ENCODE data around the gene WBP4.

WBP4 gene

GRCh38 chr13:41049480-41050440 lies 11.5 kb upstream of the WBP4 start:
- DNase-seq: no peak

DNA sequence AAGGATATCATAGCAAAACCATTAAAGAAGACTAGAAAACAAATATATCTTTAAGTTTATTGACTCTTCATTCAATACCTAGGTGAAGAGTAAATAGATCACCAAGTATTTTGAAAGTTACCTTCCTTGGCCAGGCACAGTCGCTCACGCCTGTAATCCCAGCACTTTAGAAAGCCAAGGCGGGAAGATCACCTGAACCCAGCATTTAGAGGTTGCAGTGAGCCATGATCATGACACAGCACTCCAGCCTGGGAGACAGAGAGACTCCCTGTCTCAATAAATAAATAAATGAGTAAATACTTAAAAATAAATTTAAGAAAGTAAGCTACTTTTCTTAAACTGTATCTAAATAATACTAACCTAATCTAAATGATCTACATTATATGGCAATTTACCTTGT lies 8.9 kb upstream of the WBP4 start:
- DNase-seq: no peak

DNA sequence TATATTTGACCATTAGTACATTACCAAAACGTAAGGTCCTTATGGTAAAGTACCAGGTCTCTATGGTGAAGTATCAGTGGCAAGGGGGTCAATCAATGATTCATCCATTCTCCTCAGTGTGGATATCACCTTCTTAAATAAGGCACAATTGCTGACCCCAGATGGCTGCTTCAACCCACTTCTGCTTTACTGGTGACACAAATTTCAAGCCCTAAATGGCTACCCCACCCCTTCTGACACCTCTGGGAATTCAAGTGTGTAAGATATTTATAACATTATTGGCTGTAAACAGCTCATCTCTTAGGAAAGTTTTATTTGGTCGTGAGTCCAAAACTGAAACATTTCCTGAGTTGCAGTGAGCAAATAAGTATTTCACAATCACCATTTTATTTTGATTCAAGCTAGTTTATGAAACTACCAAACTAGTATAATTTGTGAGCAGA lies 7.9 kb upstream of the WBP4 start:
- DNase-seq: peak; percentile 67

GRCh38 chr13:41054212-41054877 lies 7.0 kb upstream of the WBP4 start:
- DNase-seq: peak; percentile 86

DNA sequence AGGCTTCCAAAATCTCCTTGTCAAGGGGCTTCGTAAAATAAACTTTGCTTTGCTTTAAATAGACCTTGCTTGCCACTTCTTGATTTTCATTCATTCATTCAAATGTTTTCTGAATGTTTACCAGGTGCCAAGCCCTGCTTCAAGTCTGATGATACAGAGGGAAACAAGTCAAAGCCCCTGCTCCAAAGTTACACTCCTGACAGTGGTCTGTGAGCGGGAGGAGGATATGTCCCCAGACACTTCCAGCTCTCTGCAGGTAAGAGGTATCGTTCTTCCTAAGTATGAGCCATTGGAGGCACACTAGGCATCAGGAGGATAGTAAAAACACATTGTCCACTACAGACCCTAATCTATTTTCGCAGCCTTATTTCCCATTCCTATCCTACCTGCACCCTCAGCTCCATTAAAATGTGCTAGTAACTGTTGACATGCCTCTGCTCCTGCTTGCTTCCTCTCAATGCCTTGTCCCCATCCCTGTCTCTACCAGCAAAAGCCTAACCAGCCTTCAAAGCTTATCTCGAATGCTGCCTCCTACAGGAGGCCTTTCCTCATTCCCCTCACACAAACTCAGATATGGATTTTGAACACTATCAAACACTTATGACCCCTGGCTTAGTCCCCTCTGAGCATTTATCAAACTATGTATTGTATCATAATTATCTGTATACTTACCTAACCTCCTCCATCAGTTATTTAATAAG lies 6.2 kb upstream of the WBP4 start:
- DNase-seq: peak; percentile 63

DNA sequence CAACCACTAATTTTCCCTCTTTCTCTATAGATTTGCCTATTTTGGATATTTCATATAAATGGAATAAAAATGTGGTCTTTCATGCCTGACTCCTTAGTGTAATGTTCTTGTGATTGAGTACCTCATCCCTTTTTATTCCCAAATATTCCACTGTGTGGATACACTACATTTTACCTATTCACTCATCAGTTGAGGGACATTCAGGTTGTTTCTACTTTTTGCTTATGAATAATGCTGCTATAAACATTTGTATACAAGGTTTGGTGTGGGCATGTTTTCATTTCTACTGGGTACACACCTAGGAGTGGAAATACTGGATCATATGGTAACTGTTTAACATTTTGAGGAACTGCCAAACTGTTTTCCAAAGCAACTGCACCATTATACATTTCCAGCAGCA lies 5.1 kb upstream of the WBP4 start:
- DNase-seq: no peak

- no peak for DNase-seq
Observed at GRCh38 chr13:41056826-41057711, 4.2 kb upstream of the WBP4 start.

- no peak for DNase-seq
Observed at GRCh38 chr13:41058295-41059070, 2.8 kb upstream of the WBP4 start.

- DNase-seq: peak; percentile 47
Observed at GRCh38 chr13:41059456-41060081, 1.7 kb upstream of the WBP4 start.

- peak; percentile 96 for DNase-seq
Observed at GRCh38 chr13:41060082-41060723, 1.1 kb upstream of the WBP4 start.

- DNase-seq: peak; percentile 94
Observed at GRCh38 chr13:41060724-41061074, 610 bp upstream of the WBP4 start.

DNA sequence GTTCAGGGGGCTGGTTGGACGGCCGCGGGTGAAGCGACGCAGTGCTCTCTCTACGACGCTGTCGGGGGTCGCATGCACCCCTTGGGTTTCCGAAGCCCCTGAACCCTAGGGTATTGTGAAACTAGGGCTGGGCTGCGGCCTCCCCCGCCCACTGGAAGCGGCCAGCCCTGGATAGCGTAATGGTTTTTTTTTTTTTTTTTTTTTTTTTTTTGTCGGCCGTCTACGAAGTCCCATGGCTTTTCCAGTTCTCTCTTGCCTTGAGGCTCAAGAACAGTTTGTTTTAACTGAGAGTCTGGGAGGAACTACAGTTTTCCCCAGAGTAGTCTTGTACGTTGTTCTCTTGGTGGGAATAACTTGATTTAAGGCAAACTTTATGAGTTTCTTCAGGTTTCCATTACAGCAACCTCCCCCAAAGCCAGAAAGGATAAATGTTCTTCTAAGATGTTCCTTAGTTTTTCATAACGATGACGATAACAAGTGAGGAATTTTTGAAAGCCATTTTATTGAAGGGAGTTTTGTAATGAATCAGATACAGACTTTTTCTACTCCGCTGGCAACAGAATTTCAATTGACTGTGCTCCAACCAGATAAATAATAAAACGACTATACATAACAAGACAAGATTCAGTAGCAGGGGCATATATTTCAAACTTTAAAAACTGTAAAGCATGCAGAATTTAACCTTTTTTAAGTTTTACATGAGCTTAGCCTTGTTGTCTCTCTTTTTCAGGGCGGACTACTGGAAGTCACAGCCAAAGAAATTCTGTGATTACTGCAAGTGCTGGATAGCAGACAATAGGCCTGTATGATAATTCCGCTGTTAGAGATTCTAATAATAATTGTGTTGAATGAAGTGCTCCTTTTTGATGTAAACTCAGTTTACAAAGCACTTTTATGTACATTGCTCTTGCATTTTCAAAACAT lies 867 bp downstream of the WBP4 start:
- peak; percentile 86 for DNase-seq

- no peak for DNase-seq
Observed at GRCh38 chr13:41064493-41064892, 3.2 kb downstream of the WBP4 start.

- peak; percentile 35 for DNase-seq
Observed at GRCh38 chr13:41065078-41065477, 3.8 kb downstream of the WBP4 start.

DNA sequence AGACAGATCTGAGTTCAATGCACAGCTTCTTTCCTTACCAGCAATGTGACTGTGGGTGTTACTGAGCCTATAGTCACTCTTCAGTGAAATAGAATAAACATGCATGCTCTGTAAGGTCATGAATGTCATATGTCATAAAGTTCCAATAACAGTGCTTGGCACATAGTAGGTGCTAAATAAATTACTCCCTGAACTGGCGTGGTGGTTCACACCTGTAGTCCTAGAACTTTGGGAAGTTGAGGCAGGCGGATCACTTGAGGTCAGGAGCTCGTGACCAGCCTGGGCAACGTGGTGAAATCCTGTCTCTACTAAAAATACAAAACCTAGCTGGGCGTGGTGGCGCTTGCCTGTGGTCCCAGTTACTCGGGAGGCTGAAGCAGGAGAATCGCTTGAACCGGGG lies 13.2 kb downstream of the WBP4 start:
- DNase-seq: no peak

DNA sequence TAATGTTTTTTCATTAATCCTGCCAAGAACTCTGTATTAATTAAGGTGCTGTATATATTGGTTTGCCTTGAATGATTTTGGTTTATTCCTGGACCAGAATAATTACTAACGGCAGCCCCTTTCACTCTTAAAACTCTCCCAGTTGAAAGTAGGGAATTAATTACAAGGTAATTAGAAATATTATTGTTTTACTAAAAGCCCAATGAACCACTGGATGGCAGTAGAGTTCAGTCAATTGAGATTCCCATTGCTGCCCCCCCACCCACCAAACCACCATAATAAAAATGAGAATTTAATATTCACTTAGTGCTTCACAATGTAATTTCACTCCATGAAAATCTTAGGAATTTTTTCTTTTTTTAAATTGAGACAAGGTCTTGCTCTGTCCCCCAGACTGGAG lies 13.7 kb downstream of the WBP4 start:
- peak; percentile 80 for DNase-seq

- no peak for DNase-seq
Observed at GRCh38 chr13:41075485-41075884, 14.2 kb downstream of the WBP4 start.

GRCh38 chr13:41077475-41077874 lies 16.2 kb downstream of the WBP4 start:
- DNase-seq: no peak

GRCh38 chr13:41079725-41080124 lies 18.4 kb downstream of the WBP4 start:
- no peak for DNase-seq

Data from hematopoietic multipotent progenitor cell treated with erythropoietin and hydrocortisone succinate and interleukin-3 and kit ligand, for 4 days (in vitro differentiated cells).